DMS 273 (cell line): ENCODE data around the gene COMMD1.
"Not testable (repeated sequence)": the region's sequence is repeated elsewhere in the genome, so short reads cannot be mapped to it uniquely, and the experiment has no call there.

Experiments used
- DNase-seq: peaks from one replicate; lab custom pipeline; 2025; ENCODE audit not compliant: unreplicated experiment; lab: John Stamatoyannopoulos, UW

COMMD1 gene

GRCh38 chr2:62014102-62014501 lies 108.6 kb downstream of the COMMD1 start:
- peak; percentile 97 for DNase-seq

- no peak for DNase-seq
These were observed 111.5 kb downstream of the COMMD1 start for GRCh38 chr2:62016957-62017356.

GRCh38 chr2:62029910-62030309 lies 124.4 kb downstream of the COMMD1 start:
- DNase-seq: no peak

- DNase-seq: no peak
These were observed 125.4 kb downstream of the COMMD1 start for GRCh38 chr2:62030902-62031301.

- DNase-seq: no peak
These were observed 126.6 kb downstream of the COMMD1 start for GRCh38 chr2:62032096-62032495.

- DNase-seq: no peak
These were observed 129.2 kb downstream of the COMMD1 start for GRCh38 chr2:62034715-62035114.

GRCh38 chr2:62036229-62036628 lies 130.8 kb downstream of the COMMD1 start:
- no peak for DNase-seq

- DNase-seq: no peak
These were observed 131.3 kb downstream of the COMMD1 start for GRCh38 chr2:62036761-62037250.

GRCh38 chr2:62038975-62039771 lies 133.7 kb downstream of the COMMD1 start:
- DNase-seq: no peak

GRCh38 chr2:62040926-62041325 lies 135.5 kb downstream of the COMMD1 start:
- no peak for DNase-seq

GRCh38 chr2:62041701-62042385 lies 136.4 kb downstream of the COMMD1 start:
- DNase-seq: not testable (repeated sequence)

- no peak for DNase-seq
These were observed 136.9 kb downstream of the COMMD1 start for GRCh38 chr2:62042400-62042799.

- no peak for DNase-seq
These were observed 137.5 kb downstream of the COMMD1 start for GRCh38 chr2:62042944-62043343.

- DNase-seq: no peak
These were observed 139.6 kb downstream of the COMMD1 start for GRCh38 chr2:62045017-62045543.

GRCh38 chr2:62046141-62046540 lies 140.7 kb downstream of the COMMD1 start:
- DNase-seq: no peak

- DNase-seq: no peak
These were observed 145.1 kb downstream of the COMMD1 start for GRCh38 chr2:62050456-62051045.

- DNase-seq: no peak
These were observed 148.7 kb downstream of the COMMD1 start for GRCh38 chr2:62054029-62054791.

- DNase-seq: no peak
These were observed 149.5 kb downstream of the COMMD1 start for GRCh38 chr2:62054916-62055450.

GRCh38 chr2:62055724-62056336 lies 150.4 kb downstream of the COMMD1 start:
- no peak for DNase-seq

GRCh38 chr2:62056341-62056740 lies 150.9 kb downstream of the COMMD1 start:
- DNase-seq: no peak
